ENCODE results near the gene VTI1B. TPM values are rescaled to one million over a fixed set of nuclear protein-coding genes. Genes with fewer than 3 reads are reported as not detected.
A peak's percentile ranks its signal among the peaks of the same experiment; 100 is the strongest.

Gene VTI1B
- total RNA-seq, 2 donors from 2014 or later = 116 to 121 TPM

- H3K4me1 ChIP-seq = no peaks in the 10 kb centered on the region
- intact Hi-C loops (cut with DNase I) = no loop called here
- no peak for TF ChIP-seq CTCF (IDR thresholded peaks at IDR 0.05)
- H3K4me3 ChIP-seq = peak overlapping the region; percentile 59
- DNase-seq = peak; percentile 33
- peak overlapping the region; percentile 68 to 78 for H3K9ac ChIP-seq (ENCODE audit: low read depth in 2 of 2, low read length in 2 of 2)
- H3K27ac ChIP-seq = peak overlapping the region; percentile 66
- H3K9me3 ChIP-seq = no peaks in the 10 kb centered on the region
- no peaks in the 10 kb centered on the region for H3K27me3 ChIP-seq
- no peaks in the 10 kb centered on the region for H3K36me3 ChIP-seq
Measured at GRCh38 chr14:67620217-67620785, 54.1 kb downstream of the VTI1B start.

GRCh38 chr14:67619446-67620216, 54.8 kb downstream of the VTI1B start, which contains the start of gene ARG2:
Gene ARG2, plus strand, starts transcription at chr14:67619920. Its CDS starts 58 bp downstream, at chr14:67619978.
- H3K9me3 ChIP-seq = no peaks in the 10 kb centered on the region
- no peaks in the 10 kb centered on the region for H3K27me3 ChIP-seq
- peak; percentile 99 for DNase-seq
- peak within 1 kb of the TSS; percentile 68 to 78 for H3K9ac ChIP-seq (ENCODE audit: low read depth in 2 of 2, low read length in 2 of 2)
- H3K4me1 ChIP-seq = no peaks in the 10 kb centered on the region
- TF ChIP-seq CTCF (IDR thresholded peaks at IDR 0.05) = no peak
- peak within 1 kb of the TSS; percentile 66 for H3K27ac ChIP-seq
- H3K36me3 ChIP-seq = no peaks in the 10 kb centered on the region
- H3K4me3 ChIP-seq = peak within 1 kb of the TSS; percentile 59
- intact Hi-C loops (cut with DNase I) = loop anchor here (2.0 kb wide), 1 partner anchor 47 kb away; no protein-coding TSS in a partner anchor

DNA sequence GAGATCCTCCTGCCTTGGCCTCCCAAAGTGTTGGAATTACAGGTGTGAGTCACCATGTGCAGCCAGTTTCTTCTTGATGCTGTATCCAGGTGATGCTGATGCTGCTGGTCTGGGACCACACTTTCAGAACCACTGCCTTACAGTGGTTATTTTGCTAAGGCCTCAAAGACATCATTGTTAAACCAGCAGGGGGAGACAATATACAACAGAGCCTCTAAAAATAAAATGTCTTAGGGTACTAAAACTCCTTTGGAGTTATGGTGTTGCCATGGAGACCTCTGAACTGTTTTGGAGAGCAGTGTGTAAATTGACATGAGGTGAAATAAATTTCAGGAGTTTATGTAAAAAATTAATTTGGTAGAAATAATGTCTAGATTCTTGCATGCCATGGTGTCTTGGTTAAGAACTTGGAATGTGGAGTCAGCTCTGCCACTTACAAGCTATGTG, 55.8 kb downstream of the VTI1B start:
- H3K9me3 ChIP-seq = no peaks in the 10 kb centered on the region
- peak; percentile 20 for DNase-seq
- peak; percentile 72 for TF ChIP-seq CTCF (IDR thresholded peaks at IDR 0.05)
- no peaks in the 10 kb centered on the region for H3K4me1 ChIP-seq
- no peak overlapping the region for H3K4me3 ChIP-seq
- intact Hi-C loops (cut with DNase I) = loop anchor here (2.0 kb wide), 1 partner anchor 48 kb away; no protein-coding TSS in a partner anchor
- no peak overlapping the region for H3K9ac ChIP-seq (ENCODE audit: low read depth in 2 of 2, low read length in 2 of 2)
- H3K27ac ChIP-seq = peak overlapping the region; percentile 66
- no peaks in the 10 kb centered on the region for H3K27me3 ChIP-seq
- no peaks in the 10 kb centered on the region for H3K36me3 ChIP-seq

GRCh38 chr14:67610491-67610890, 63.9 kb downstream of the VTI1B start:
- no peak overlapping the region for H3K9ac ChIP-seq (ENCODE audit: low read depth in 2 of 2, low read length in 2 of 2)
- H3K36me3 ChIP-seq = no peaks in the 10 kb centered on the region
- DNase-seq = no peak
- intact Hi-C loops (cut with DNase I) = no loop called here
- TF ChIP-seq CTCF (IDR thresholded peaks at IDR 0.05) = no peak
- no peaks in the 10 kb centered on the region for H3K9me3 ChIP-seq
- no peak overlapping the region for H3K4me3 ChIP-seq
- H3K4me1 ChIP-seq = no peaks in the 10 kb centered on the region
- no peaks in the 10 kb centered on the region for H3K27me3 ChIP-seq
- H3K27ac ChIP-seq = no peak overlapping the region

DNA sequence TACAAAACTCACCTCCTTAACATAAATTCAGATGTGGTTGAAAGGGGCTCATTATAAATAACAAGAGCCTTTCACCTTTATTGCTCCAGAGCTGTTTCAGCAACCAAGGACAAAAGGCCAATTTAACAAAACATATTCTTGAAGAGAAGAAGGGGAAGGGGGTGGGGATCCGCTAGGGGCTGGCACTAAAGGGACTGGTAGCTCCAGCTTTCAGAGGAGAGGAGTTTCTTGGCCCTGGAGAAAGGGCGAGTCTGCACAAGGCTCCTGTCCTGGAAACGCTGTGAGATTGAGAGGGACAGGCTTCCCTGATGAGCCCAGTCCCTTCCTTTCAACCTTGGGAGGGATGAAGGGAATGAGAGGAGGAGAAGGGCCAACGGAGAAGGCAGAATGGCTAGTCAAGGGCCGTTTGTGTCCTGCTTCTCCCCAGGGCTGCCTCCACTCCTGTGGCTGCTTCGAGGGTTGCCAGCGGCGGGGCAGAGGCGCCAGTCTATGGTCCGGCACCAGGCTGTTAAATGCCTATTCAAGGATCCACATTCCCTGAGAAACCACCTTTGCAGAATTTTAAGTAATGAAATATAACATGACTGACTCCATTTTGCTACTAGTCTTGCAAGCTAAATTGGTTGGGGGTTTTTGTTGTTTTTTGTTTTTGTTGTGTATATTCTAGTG, 64.7 kb downstream of the VTI1B start:
- Histone ChIP-seq H3K27me3 (no peaks in the 10 kb centered on the region), H3K9ac (ENCODE audit: low read depth in 2 of 2, low read length in 2 of 2) (no peak overlapping the region), H3K4me1 (no peaks in the 10 kb centered on the region), H3K36me3 (no peaks in the 10 kb centered on the region), H3K4me3 (no peak overlapping the region), H3K9me3 (no peaks in the 10 kb centered on the region), H3K27ac (no peak overlapping the region)
- intact Hi-C loops (cut with DNase I) = no loop called here
- TF ChIP-seq CTCF (IDR thresholded peaks at IDR 0.05) = no peak
- DNase-seq = no peak
